IMR-90 (cell line): Measurements from ENCODE around the gene BTC. TPM values are rescaled to one million over a fixed set of nuclear protein-coding genes. Genes with fewer than 3 reads are reported as not detected.

Experiments
- ATAC-seq: fragments of 200-7000 bp; cut with Tn5 transposase; 2 replicates; pipeline ENCODE4 v1.9.1; 2020; ENCODE audit warnings: low read depth, mild to moderate bottlenecking, moderate library complexity
- BruUV-seq: library from RNA; stranded (reverse); fragments of 400-500 nt; replicated peaks from 2 replicates; lab custom pipeline; 2021; lab: Mats Ljungman, UMichigan
- CTCF ChIA-PET: fragments of 300-600 bp; formaldehyde crosslinking; extraction: SDS; loops from one replicate; lab custom pipeline; 2021; ENCODE audit warnings: antibody characterized with exemption; lab: Yijun Ruan, JAX
- POLR2A ChIA-PET: fragments of 300-600 bp; sonication (Branson Sonifier 250); formaldehyde crosslinking; loops from one replicate; lab custom pipeline; 2022; ENCODE audit warnings: antibody characterized with exemption; ENCODE audit not compliant: unreplicated experiment; lab: Charles Lee
- DNase-seq: peaks from one replicate; pipeline ENCODE4 v3.0.0; 2013
- H2AFZ ChIP-seq: replicated peaks from 2 replicates; pipeline ENCODE3; 2013; ENCODE audit warnings: low read length, mild to moderate bottlenecking; ENCODE audit not compliant: poor library complexity
- H2AK5ac ChIP-seq: 2 replicates; pipeline ENCODE4 v1.6.1; 2013; ENCODE audit warnings: low read depth, low read length, inconsistent platforms
- H2AK9ac ChIP-seq: replicated peaks from 2 replicates; pipeline ENCODE3; 2013; ENCODE audit warnings: mild to moderate bottlenecking, low read depth, low read length, moderate library complexity; ENCODE audit not compliant: poor library complexity
- H2BK120ac ChIP-seq: 2 replicates; pipeline ENCODE4 v1.6.1; 2013; ENCODE audit warnings: low read depth, low read length, inconsistent platforms
- H2BK15ac ChIP-seq: 3 replicates; pipeline ENCODE4 v1.6.1; 2013; ENCODE audit warnings: low read depth, low read length, inconsistent platforms
- H2BK20ac ChIP-seq: 2 replicates; pipeline ENCODE4 v1.6.1; 2013; ENCODE audit warnings: low read depth, mild to moderate bottlenecking, inconsistent platforms, low read length, moderate library complexity
- H2BK5ac ChIP-seq: 2 replicates; pipeline ENCODE4 v1.6.1; 2013; ENCODE audit warnings: mild to moderate bottlenecking, low read depth, low read length, inconsistent platforms; ENCODE audit not compliant: poor library complexity, severe bottlenecking
- H3K14ac ChIP-seq: replicated peaks from 2 replicates; pipeline ENCODE4 v1.6.1; 2013; ENCODE audit warnings: low read depth, low read length, inconsistent platforms
- H3K18ac ChIP-seq: 2 replicates; pipeline ENCODE4 v1.6.1; 2013; ENCODE audit warnings: low read depth, low read length, control low read depth
- H3K23ac ChIP-seq: 2 replicates; pipeline ENCODE4 v1.6.1; 2013; ENCODE audit warnings: low read depth, low read length, inconsistent platforms
- H3K27ac ChIP-seq: 2 replicates; pipeline ENCODE4 v1.5.1; 2013; ENCODE audit warnings: mild to moderate bottlenecking, control low read depth, low read length; ENCODE audit not compliant: insufficient read depth
- H3K27me3 ChIP-seq: 2 replicates; pipeline ENCODE4 v1.6.1; 2013; ENCODE audit warnings: low read length; ENCODE audit not compliant: control insufficient read depth, insufficient read depth
- H3K36me3 ChIP-seq: 2 replicates; pipeline ENCODE4 v1.6.1; 2013; ENCODE audit warnings: low read length, mixed read lengths; ENCODE audit not compliant: control insufficient read depth, insufficient read depth
- H3K4ac ChIP-seq: 2 replicates; pipeline ENCODE4 v1.6.1; 2013; ENCODE audit warnings: low read depth, low read length, inconsistent platforms
- H3K4me1 ChIP-seq: 2 replicates; pipeline ENCODE4 v1.6.1; 2013; ENCODE audit warnings: low read length, mixed read lengths; ENCODE audit not compliant: control insufficient read depth, insufficient read depth
- H3K4me2 ChIP-seq: 2 replicates; pipeline ENCODE4 v1.6.1; 2013; ENCODE audit warnings: low read depth, mild to moderate bottlenecking, control low read depth, low read length, moderate library complexity
- H3K4me3 ChIP-seq: 2 replicates; pipeline ENCODE4 v1.5.1; 2013; ENCODE audit warnings: low read depth, mild to moderate bottlenecking, control low read depth, low read length, moderate library complexity; ENCODE audit not compliant: insufficient read depth
- H3K56ac ChIP-seq: 2 replicates; pipeline ENCODE4 v1.6.1; 2013; ENCODE audit warnings: low read length, inconsistent platforms; ENCODE audit not compliant: insufficient read depth; ENCODE audit errors: extremely low read depth
- H3K79me1 ChIP-seq, 2 experiments: 2 replicates each; pipeline ENCODE4 v1.6.1; 2013; ENCODE audit warnings: low read length in 2 of 2, inconsistent platforms in 1 of 2, low read depth in 1 of 2
- H3K9ac ChIP-seq: 2 replicates; pipeline ENCODE4 v1.6.1; 2013; ENCODE audit warnings: low read depth, low read length, control low read depth
- H3K9me1 ChIP-seq: 2 replicates; pipeline ENCODE4 v1.6.1; 2013; ENCODE audit warnings: low read length, inconsistent platforms; ENCODE audit not compliant: insufficient read depth
- H3K9me3 ChIP-seq: 2 replicates; pipeline ENCODE4 v1.6.1; 2013; ENCODE audit warnings: low read length; ENCODE audit not compliant: control insufficient read depth, insufficient read depth
- H4K20me1 ChIP-seq: 2 replicates; pipeline ENCODE4 v1.6.1; 2013; ENCODE audit warnings: low read length, inconsistent platforms; ENCODE audit not compliant: insufficient read depth
- H4K5ac ChIP-seq: 2 replicates; pipeline ENCODE4 v1.6.1; 2013; ENCODE audit warnings: mild to moderate bottlenecking, low read depth, low read length, control low read depth
- H4K8ac ChIP-seq, 2 experiments: 2 replicates each; pipeline ENCODE4 v1.6.1; 2013; ENCODE audit warnings: low read depth in 2 of 2, low read length in 2 of 2, control low read depth in 1 of 2, inconsistent platforms in 1 of 2
- H4K91ac ChIP-seq: 2 replicates; pipeline ENCODE4 v1.6.1; 2013; ENCODE audit warnings: low read depth, low read length, inconsistent platforms; ENCODE audit not compliant: insufficient read depth
- BHLHE40 ChIP-seq: fragments of 150-350 bp; IDR thresholded peaks from 2 replicates; pipeline ENCODE4 v1.6.1; 2016; ENCODE audit warnings: mild to moderate bottlenecking, low read depth, low read length
- CEBPB ChIP-seq: IDR thresholded peaks from 2 replicates; pipeline ENCODE4 v1.6.1; 2012; ENCODE audit warnings: low read depth, low read length, improper control_type of control experiment
- CHD1 ChIP-seq: IDR thresholded peaks from 2 replicates; pipeline ENCODE4 v1.6.1; 2012; ENCODE audit warnings: low read depth, low read length, improper control_type of control experiment
- CTCF ChIP-seq: conservative IDR thresholded peaks from 2 replicates; pipeline ENCODE4 v1.5.1; 2012; ENCODE audit warnings: mild to moderate bottlenecking, low read depth, low read length, improper control_type of control experiment
- ELK1 ChIP-seq: fragments of 150-350 bp; IDR thresholded peaks from 2 replicates; pipeline ENCODE4 v1.6.1; 2016; ENCODE audit warnings: low read depth, mild to moderate bottlenecking, low read length, moderate library complexity, borderline replicate concordance
- FOS ChIP-seq: fragments of 150-350 bp; IDR thresholded peaks from 2 replicates; pipeline ENCODE4 v1.6.1; 2016; ENCODE audit warnings: low read depth, low read length
- MAFK ChIP-seq: IDR thresholded peaks from 2 replicates; pipeline ENCODE4 v1.6.1; 2012; ENCODE audit warnings: low read depth, low read length, improper control_type of control experiment
- MAZ ChIP-seq: IDR thresholded peaks from 2 replicates; pipeline ENCODE4 v1.6.1; 2012; ENCODE audit warnings: low read depth, mild to moderate bottlenecking, low read length, improper control_type of control experiment, moderate library complexity, borderline replicate concordance
- MXI1 ChIP-seq: IDR thresholded peaks from 2 replicates; pipeline ENCODE4 v1.6.1; 2012; ENCODE audit warnings: low read depth, mild to moderate bottlenecking, low read length, moderate library complexity, borderline replicate concordance
- NFE2L2 ChIP-seq: fragments of 150-350 bp; IDR thresholded peaks from 2 replicates; pipeline ENCODE4 v1.6.1; 2016; ENCODE audit warnings: low read depth, mild to moderate bottlenecking, low read length
- POLR2A ChIP-seq: IDR thresholded peaks from 2 replicates; pipeline ENCODE4 v1.6.1; 2012; ENCODE audit warnings: mild to moderate bottlenecking, low read depth, low read length
- RAD21 ChIP-seq: IDR thresholded peaks from 2 replicates; pipeline ENCODE4 v1.6.1; 2012; ENCODE audit warnings: low read length, improper control_type of control experiment
- RCOR1 ChIP-seq: IDR thresholded peaks from 2 replicates; pipeline ENCODE4 v1.6.1; 2012; ENCODE audit warnings: mild to moderate bottlenecking, low read length, improper control_type of control experiment; ENCODE audit not compliant: insufficient replicate concordance
- RFX5 ChIP-seq: IDR thresholded peaks from 2 replicates; pipeline ENCODE4 v1.8.0; 2012; ENCODE audit warnings: low read depth, mild to moderate bottlenecking, low read length, moderate library complexity
- SMC3 ChIP-seq: fragments of 150-350 bp; IDR thresholded peaks from 2 replicates; pipeline ENCODE4 v1.6.1; 2016; ENCODE audit warnings: low read depth, mild to moderate bottlenecking, antibody characterized with exemption, low read length, moderate library complexity
- USF2 ChIP-seq: fragments of 150-350 bp; IDR thresholded peaks from 2 replicates; pipeline ENCODE4 v1.6.1; 2017; ENCODE audit warnings: mild to moderate bottlenecking, antibody characterized with exemption, low read length, low read depth
- whole genome bisulfite sequencing, 2 experiments: methylation state at CpG; one replicate each; pipeline versions ENCODE4 v1.1.5 to v1.1.7; 2013; ENCODE audit warnings: missing lambda C conversion rate in 2 of 2; ENCODE audit not compliant: insufficient read length in 1 of 2; ENCODE audit errors: extremely low coverage in 2 of 2; 5-methylcytosine and 5-hydroxymethylcytosine counted together
- dilution Hi-C: fragments of 300-500 bp; cut with HindIII; formaldehyde crosslinking; loops from one replicate; pipeline ENCODE4 v1.14.3; 2018; ENCODE audit warnings: low sequenced_read_pairs; ENCODE audit not compliant: unreplicated experiment
- in situ Hi-C: fragments of 300-500 bp; cut with MboI; formaldehyde crosslinking; loops from 3 replicates; pipeline ENCODE4 v1.14.3; 2019; ENCODE audit warnings: low sequenced_read_pairs, inconsistent platforms, mixed read lengths
- intact Hi-C: fragments of 100-400 bp; cut with micrococcal nuclease; formaldehyde crosslinking; loops from 2 replicates; pipeline ENCODE4 v1.10.0; 2022
- polyA plus RNA-seq, 3 experiments: library from polyadenylated mRNA; depleted of rRNA; stranded (reverse); fragments of >200 nt; gene quantifications; 2 replicates each; pipeline ENCODE4 v1.2.3, GENCODE V29; 2012; ENCODE audit warnings: low replicate concordance in 1 of 3
- total RNA-seq: library from RNA; depleted of rRNA; stranded (reverse); fragments of >200 nt; gene quantifications from 2 replicates; pipeline ENCODE4 v1.2.3, GENCODE V29; 2012

BTC gene
- total and polyA plus RNA-seq, 2 of the 4 experiments (the other 2 are of a cell fraction) = not detected

- no peak overlapping the region for H2BK120ac ChIP-seq
- no peaks in the 10 kb centered on the region for H3K9me3 ChIP-seq
- intact Hi-C loops (loop anchor here (1.0 kb wide), 1 partner anchor 412 kb away; no protein-coding TSS in a partner anchor), in situ Hi-C loops (no loop called here), dilution Hi-C loops (no loop called here)
- H2BK15ac ChIP-seq = no peak overlapping the region
- ATAC-seq = no peak
- no peaks in the 10 kb centered on the region for H4K20me1 ChIP-seq
- H3K4me2 ChIP-seq = no peak overlapping the region
- TF ChIP-seq USF2 = no peak
- no peak for TF ChIP-seq SMC3
- no peak for TF ChIP-seq MAFK
- no peak for TF ChIP-seq CTCF
- no peak for TF ChIP-seq POLR2A
- TF ChIP-seq RFX5 = no peak
- no peak for TF ChIP-seq CHD1
- TF ChIP-seq CEBPB = no peak
- TF ChIP-seq ELK1 = no peak
- TF ChIP-seq BHLHE40 = no peak
- TF ChIP-seq FOS = no peak
- TF ChIP-seq RAD21 = no peak
- TF ChIP-seq MAZ = no peak
- no peak for TF ChIP-seq RCOR1
- TF ChIP-seq NFE2L2 = no peak
- no peak for TF ChIP-seq MXI1
- no peak overlapping the region for H4K8ac ChIP-seq
- H3K9ac ChIP-seq = no peak overlapping the region
- no peak overlapping the region for H2BK5ac ChIP-seq
- ChIA-PET CTCF (no interaction called here), POLR2A (no interaction called here)
- H3K4ac ChIP-seq = no peak overlapping the region
- H2BK20ac ChIP-seq = no peak overlapping the region
- H2AK5ac ChIP-seq = no peak overlapping the region
- H4K91ac ChIP-seq = no peak overlapping the region
- H3K56ac ChIP-seq = no peak overlapping the region
- H3K27me3 ChIP-seq = no peaks in the 10 kb centered on the region
- H2AFZ ChIP-seq = no peak overlapping the region
- H3K23ac ChIP-seq = no peak overlapping the region
- no peak overlapping the region for H3K14ac ChIP-seq
- BruUV-seq = no TSS peak
- H3K18ac ChIP-seq = no peak overlapping the region
- no peak for DNase-seq
- H3K4me3 ChIP-seq = no peak overlapping the region
- no peaks in the 10 kb centered on the region for H3K79me1 ChIP-seq
- no peaks in the 10 kb centered on the region for H3K36me3 ChIP-seq
- H2AK9ac ChIP-seq = no peak overlapping the region
- H4K5ac ChIP-seq = no peak overlapping the region
- no peaks in the 10 kb centered on the region for H3K4me1 ChIP-seq
- WGBS, 2 experiments = no CpG with 5 or more reads among the region's 4 CpGs
- no peaks in the 10 kb centered on the region for H3K9me1 ChIP-seq
- H3K27ac ChIP-seq = no peak overlapping the region
Measured at GRCh38 chr4:74770226-74770910, 24.0 kb downstream of the BTC start.
